Calu3 (cell line): ENCODE data around the gene STK11. TPM values are rescaled to one million over a fixed set of nuclear protein-coding genes. Genes with fewer than 3 reads are reported as not detected.
"Not testable (repeated sequence)": the region's sequence is repeated elsewhere in the genome, so short reads cannot be mapped to it uniquely, and the experiment has no call there.

ENCODE experiments used
- BruUV-seq: library from RNA; stranded (reverse); fragments of 400-500 nt; replicated peaks from 2 replicates; lab custom pipeline; 2021; lab: Mats Ljungman, UMichigan
- CTCF ChIA-PET: fragments of 300-600 bp; sonication (Branson Sonifier 250); formaldehyde crosslinking; loops from one replicate; lab custom pipeline; 2022; ENCODE audit warnings: antibody characterized with exemption; lab: Charles Lee
- DNase-seq: peaks from one replicate; pipeline ENCODE4 v3.0.0; 2022
- H3K27ac Mint-ChIP-seq: one replicate; pipeline ENCODE4 v1.8.0; 2022; ENCODE audit warnings: mixed read lengths; ENCODE audit not compliant: unreplicated experiment
- H3K27me3 Mint-ChIP-seq: one replicate; pipeline ENCODE4 v1.8.0; 2022; ENCODE audit warnings: mixed read lengths; ENCODE audit not compliant: unreplicated experiment
- H3K36me3 Mint-ChIP-seq: one replicate; pipeline ENCODE4 v1.8.0; 2022; ENCODE audit warnings: mild to moderate bottlenecking, moderate library complexity, mixed read lengths; ENCODE audit not compliant: insufficient read depth, unreplicated experiment
- H3K4me1 Mint-ChIP-seq: one replicate; pipeline ENCODE4 v1.8.0; 2022; ENCODE audit warnings: mild to moderate bottlenecking, low read depth, mixed read lengths; ENCODE audit not compliant: unreplicated experiment
- H3K4me3 Mint-ChIP-seq: one replicate; pipeline ENCODE4 v1.8.0; 2022; ENCODE audit warnings: mild to moderate bottlenecking, low read depth, moderate library complexity, mixed read lengths; ENCODE audit not compliant: unreplicated experiment
- H3K9me3 Mint-ChIP-seq: one replicate; pipeline ENCODE4 v1.8.0; 2022; ENCODE audit warnings: low read depth, mixed read lengths; ENCODE audit not compliant: unreplicated experiment
- CTCF ChIP-seq: fragments of 200-600 bp; IDR thresholded peaks from one replicate; pipeline ENCODE4 v1.8.0; 2022; ENCODE audit warnings: antibody characterized with exemption; ENCODE audit not compliant: unreplicated experiment
- intact Hi-C: fragments of 100-400 bp; cut with micrococcal nuclease; formaldehyde crosslinking; loops from one replicate; pipeline ENCODE4 v1.10.0; 2022; ENCODE audit not compliant: unreplicated experiment
- total RNA-seq: library from RNA; stranded (reverse); gene quantifications from 2 replicates; pipeline ENCODE4 v1.2.3, GENCODE V29; 2022

The STK11 gene
- total RNA-seq, 1 experiment from 2014 or later, result 58.3 TPM

- Mint-ChIP-seq H3K27ac (no peak overlapping the region), H3K27me3 (no peaks in the 10 kb centered on the region), H3K4me1 (peaks cover 16% of the 10 kb centered on the region), H3K36me3 (peaks cover 29% of the 10 kb centered on the region), H3K9me3 (no peaks in the 10 kb centered on the region), H3K4me3 (no peak overlapping the region)
- intact Hi-C loops, result no loop called here
- no TSS peak for BruUV-seq
- no peak for TF ChIP-seq CTCF
- no peak for DNase-seq
- CTCF ChIA-PET, result interaction anchor here (0.6 to 2.9 kb wide), 10 partner anchors 8 to 39 kb away, joined by 3 to 177 read pairs (median 5); partner anchors contain the start of genes CIRBP and FAM174C
Measured at GRCh38 chr19:1244693-1245451, 39.3 kb downstream of the STK11 start.

GRCh38 chr19:1245494-1246264 is 40.1 kb downstream of the STK11 start:
- H3K36me3 Mint-ChIP-seq, result peaks cover 36% of the 10 kb centered on the region
- DNase-seq, result no peak
- H3K9me3 Mint-ChIP-seq, result no peaks in the 10 kb centered on the region
- H3K27ac Mint-ChIP-seq, result no peak overlapping the region
- TF ChIP-seq CTCF, result no peak
- peaks cover 16% of the 10 kb centered on the region for H3K4me1 Mint-ChIP-seq
- intact Hi-C loops, result no loop called here
- CTCF ChIA-PET, result interaction anchor here (2.9 kb wide), 1 partner anchor 20 kb away, joined by 177 read pairs; no protein-coding TSS in a partner anchor
- no peak overlapping the region for H3K4me3 Mint-ChIP-seq
- no TSS peak for BruUV-seq
- no peaks in the 10 kb centered on the region for H3K27me3 Mint-ChIP-seq

- H3K4me3 Mint-ChIP-seq, DNase-seq, intact Hi-C loops: not testable (repeated sequence)
Measured at GRCh38 chr19:1246265-1247087, 40.9 kb downstream of the STK11 start.

GRCh38 chr19:1247748-1248138 is 42.2 kb downstream of the STK11 start:
- no peak overlapping the region for H3K4me3 Mint-ChIP-seq

More at GRCh38 chr19:1246265-1247087, 40.9 kb downstream of the STK11 start:
- CTCF ChIA-PET, result interaction anchor here (0.9 kb wide), 1 partner anchor 20 kb away, joined by 4 read pairs; no protein-coding TSS in a partner anchor
- Mint-ChIP-seq H3K36me3 (peaks cover 39% of the 10 kb centered on the region), H3K4me1 (peaks cover 11% of the 10 kb centered on the region)
- H3K27me3 Mint-ChIP-seq, BruUV-seq, H3K9me3 Mint-ChIP-seq, H3K27ac Mint-ChIP-seq: not testable (repeated sequence)

More at GRCh38 chr19:1247748-1248138, 42.2 kb downstream of the STK11 start:
- Mint-ChIP-seq H3K4me1 (peaks cover 7% of the 10 kb centered on the region), H3K9me3 (no peaks in the 10 kb centered on the region), H3K27ac (no peak overlapping the region), H3K27me3 (no peaks in the 10 kb centered on the region), H3K36me3 (peaks cover 41% of the 10 kb centered on the region)
- CTCF ChIA-PET, result no interaction called here
- no peak for DNase-seq
- no peak for TF ChIP-seq CTCF
- BruUV-seq, result TSS peak; percentile 31
- intact Hi-C loops, result no loop called here
